GM19463 (cell line): Measurements from ENCODE around the gene GINS2.

ENCODE experiments used
- ATAC-seq: cut with Tn5 transposase; IDR thresholded peaks from one replicate; pipeline ENCODE4 v1.9.1; 2021; ENCODE audit warnings: mild to moderate bottlenecking, moderate library complexity; ENCODE audit not compliant: unreplicated experiment

Gene GINS2

GRCh38 chr16:85716680-85717038 is 27.9 kb upstream of the GINS2 start:
- ATAC-seq: no peak

GRCh38 chr16:85716022-85716679 is 27.4 kb upstream of the GINS2 start:
- ATAC-seq: no peak

- ATAC-seq: no peak
Measured at GRCh38 chr16:85715169-85716021, 26.6 kb upstream of the GINS2 start.

- no peak for ATAC-seq
Measured at GRCh38 chr16:85712801-85713200, 24.0 kb upstream of the GINS2 start.

GRCh38 chr16:85711982-85712587 is 23.3 kb upstream of the GINS2 start:
- ATAC-seq: no peak

- no peak for ATAC-seq
Measured at GRCh38 chr16:85710732-85711131, 22.0 kb upstream of the GINS2 start.

- no peak for ATAC-seq
Measured at GRCh38 chr16:85709766-85710585, 21.2 kb upstream of the GINS2 start.

GRCh38 chr16:85708338-85708737 is 19.6 kb upstream of the GINS2 start:
- ATAC-seq: no peak

GRCh38 chr16:85707528-85708095 is 18.9 kb upstream of the GINS2 start:
- ATAC-seq: no peak

- no peak for ATAC-seq
Measured at GRCh38 chr16:85706449-85707034, 17.8 kb upstream of the GINS2 start.

- no peak for ATAC-seq
Measured at GRCh38 chr16:85704900-85705846, 16.4 kb upstream of the GINS2 start.

GRCh38 chr16:85704011-85704410 is 15.3 kb upstream of the GINS2 start:
- no peak for ATAC-seq

GRCh38 chr16:85699628-85700027 is 10.9 kb upstream of the GINS2 start:
- no peak for ATAC-seq

- ATAC-seq: no peak
Measured at GRCh38 chr16:85698935-85699558, 10.3 kb upstream of the GINS2 start.

- ATAC-seq: no peak
Measured at GRCh38 chr16:85698459-85698891, 9.7 kb upstream of the GINS2 start.

GRCh38 chr16:85697431-85697830 is 8.7 kb upstream of the GINS2 start:
- no peak for ATAC-seq

- ATAC-seq: no peak
Measured at GRCh38 chr16:85696781-85697180, 8.0 kb upstream of the GINS2 start.

- no peak for ATAC-seq
Measured at GRCh38 chr16:85695196-85696128, 6.7 kb upstream of the GINS2 start.
